ENCODE measurements around the gene VWA2.

VWA2 gene

DNA sequence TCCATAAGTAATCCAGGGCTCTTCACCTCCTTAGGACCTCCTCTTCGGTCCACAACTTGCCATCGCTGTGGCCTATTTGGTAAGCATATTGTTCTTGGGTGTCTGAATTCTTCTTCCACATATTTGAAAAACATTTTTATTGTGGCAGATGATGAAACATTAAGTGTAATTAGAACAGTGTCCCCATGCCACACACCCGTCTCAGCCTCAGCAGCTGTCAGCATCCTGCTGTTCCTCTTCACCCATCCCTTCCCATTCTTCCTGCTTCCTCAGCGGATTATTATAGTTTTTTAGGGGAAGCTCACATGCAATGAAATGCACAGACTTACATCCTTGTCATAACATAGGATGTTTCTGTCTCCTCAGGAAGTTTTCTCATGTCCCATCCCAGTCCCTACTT, 39.8 kb upstream of the VWA2 start:
- peaks cover 0 to 11% (median 0%) of the 10 kb centered on the region in 3 experiments for H3K27me3 ChIP-seq (ENCODE audit: control insufficient read depth in 3 of 3, insufficient read depth in 3 of 3, low read depth in 1 of 3, low read length in 3 of 3)
- H3K36me3 ChIP-seq (replicated peaks in 1 of 2; ENCODE audit: control insufficient read depth in 2 of 2, insufficient read depth in 2 of 2, low read length in 2 of 2), result no peaks in the 10 kb centered on the region
- no peak overlapping the region for H3K4me2 ChIP-seq (ENCODE audit: insufficient read depth, low read length, poor library complexity, severe bottlenecking)
- H2AFZ ChIP-seq (ENCODE audit: low read length), result no peak overlapping the region
- no peaks in the 10 kb centered on the region for H3K4me1 ChIP-seq (ENCODE audit: control insufficient read depth in 2 of 2, insufficient read depth in 1 of 2, low read depth in 1 of 2, low read length in 2 of 2)
- H3K9ac ChIP-seq (ENCODE audit: low read depth, low read length, poor library complexity), result no peak overlapping the region
- WGBS, 2 donors (ENCODE audit: extremely low coverage in 2 of 2, insufficient read length in 2 of 2, insufficient replicate concordance in 1 of 2), result no CpG with 5 or more reads among the region's 4 CpGs
- no peaks in the 10 kb centered on the region for H3K9me3 ChIP-seq (replicated peaks in 1 of 2; ENCODE audit: control insufficient read depth in 2 of 2, insufficient read depth in 1 of 2, low read depth in 1 of 2, low read length in 2 of 2)
- H3K14ac ChIP-seq (ENCODE audit: low read length), result no peak overlapping the region
- no peak overlapping the region for H3K4ac ChIP-seq (ENCODE audit: low read length)
- no peak overlapping the region for H2BK5ac ChIP-seq (ENCODE audit: low read length)
- H3K18ac ChIP-seq (ENCODE audit: low read length), result no peak overlapping the region
- H2BK12ac ChIP-seq (ENCODE audit: low read length), result no peak overlapping the region
- no peak overlapping the region for H2BK15ac ChIP-seq (ENCODE audit: low read length)
- H2AK5ac ChIP-seq (ENCODE audit: low read depth, low read length), result no peak overlapping the region
- H2BK120ac ChIP-seq (ENCODE audit: low read depth, low read length), result no peak overlapping the region
- no peak overlapping the region for H4K91ac ChIP-seq (ENCODE audit: low read depth, low read length, poor library complexity)
- DNase-seq (ENCODE audit: low spot score), result no peak
- H3K23ac ChIP-seq (ENCODE audit: low read depth, low read length, poor library complexity), result no peak overlapping the region
- H3K4me3 ChIP-seq (ENCODE audit: low read length in 2 of 2), result no peak overlapping the region
- H3K27ac ChIP-seq (replicated peaks; ENCODE audit: low read length), result no peak overlapping the region
- no peak overlapping the region for H4K8ac ChIP-seq (ENCODE audit: low read depth, low read length)
- no peaks in the 10 kb centered on the region for H3K79me1 ChIP-seq (ENCODE audit: low read depth, low read length)

DNA sequence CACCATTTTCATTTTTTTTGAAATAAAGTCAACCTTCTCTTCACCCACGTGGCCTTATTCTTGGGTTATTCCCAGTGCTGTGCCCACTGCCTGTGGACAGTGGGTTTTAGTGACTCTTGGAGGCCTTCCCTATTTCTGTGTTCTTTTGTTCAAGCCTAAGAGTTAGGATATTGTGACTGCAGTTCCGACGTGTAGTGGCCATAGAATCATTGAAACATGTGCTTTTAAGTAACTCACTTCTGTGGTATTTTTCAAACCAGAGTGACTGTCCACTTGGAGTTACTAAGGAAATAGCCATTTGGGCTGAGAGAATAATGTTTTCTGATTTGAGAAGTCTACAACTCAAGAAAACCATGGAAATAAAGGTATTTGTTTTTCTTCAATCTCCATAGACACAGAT, 36.2 kb upstream of the VWA2 start:
- Histone ChIP-seq H3K4me2 (ENCODE audit: insufficient read depth, low read length, poor library complexity, severe bottlenecking) (no peak overlapping the region), H3K79me1 (ENCODE audit: low read depth, low read length) (no peaks in the 10 kb centered on the region), H4K91ac (ENCODE audit: low read depth, low read length, poor library complexity) (no peak overlapping the region)

DNA sequence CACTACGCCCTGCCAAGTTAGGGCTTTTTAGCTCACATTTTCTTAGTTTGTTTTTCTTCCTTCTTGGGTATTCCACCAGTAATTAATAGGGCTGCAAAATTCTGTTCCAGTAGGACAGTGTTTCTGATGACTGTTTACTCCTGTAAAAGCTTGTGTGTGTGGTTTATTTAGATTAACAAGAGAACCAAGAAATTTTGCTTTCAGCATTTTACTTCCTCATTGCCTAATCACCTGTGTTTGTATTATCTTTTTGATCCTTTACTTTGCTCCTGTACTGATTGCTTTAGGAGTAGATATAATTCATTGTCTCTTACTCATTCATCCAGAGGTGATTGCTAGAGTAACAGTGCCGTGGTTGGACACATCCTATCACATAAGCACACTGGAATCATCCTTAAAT, 32.2 kb upstream of the VWA2 start:
- no peak overlapping the region for H4K91ac ChIP-seq (ENCODE audit: low read depth, low read length, poor library complexity)
- H3K23ac ChIP-seq (ENCODE audit: low read depth, low read length, poor library complexity), result no peak overlapping the region
- peaks cover 3 to 6% of the 10 kb centered on the region in 2 donors for H3K4me1 ChIP-seq (ENCODE audit: control insufficient read depth in 2 of 2, insufficient read depth in 1 of 2, low read depth in 1 of 2, low read length in 2 of 2)
- no peak overlapping the region for H2AK5ac ChIP-seq (ENCODE audit: low read depth, low read length)
- peaks cover 0 to 4% (median 0%) of the 10 kb centered on the region in 3 experiments for H3K27me3 ChIP-seq (ENCODE audit: control insufficient read depth in 3 of 3, insufficient read depth in 3 of 3, low read depth in 1 of 3, low read length in 3 of 3)
- no peaks in the 10 kb centered on the region for H3K9me3 ChIP-seq (replicated peaks in 1 of 2; ENCODE audit: control insufficient read depth in 2 of 2, insufficient read depth in 1 of 2, low read depth in 1 of 2, low read length in 2 of 2)
- H3K18ac ChIP-seq (ENCODE audit: low read length), result no peak overlapping the region
- H4K8ac ChIP-seq (ENCODE audit: low read depth, low read length), result no peak overlapping the region
- no peak overlapping the region for H3K4ac ChIP-seq (ENCODE audit: low read length)
- no peak overlapping the region for H2AFZ ChIP-seq (ENCODE audit: low read length)
- no peak overlapping the region for H3K9ac ChIP-seq (ENCODE audit: low read depth, low read length, poor library complexity)
- no peak overlapping the region for H3K4me3 ChIP-seq (ENCODE audit: low read length in 2 of 2)
- DNase-seq (ENCODE audit: low spot score), result no peak
- no peak overlapping the region for H2BK5ac ChIP-seq (ENCODE audit: low read length)
- no peaks in the 10 kb centered on the region for H3K79me1 ChIP-seq (ENCODE audit: low read depth, low read length)
- no peak overlapping the region for H3K14ac ChIP-seq (ENCODE audit: low read length)
- no peak overlapping the region for H2BK12ac ChIP-seq (ENCODE audit: low read length)
- no peaks in the 10 kb centered on the region for H3K36me3 ChIP-seq (replicated peaks in 1 of 2; ENCODE audit: control insufficient read depth in 2 of 2, insufficient read depth in 2 of 2, low read length in 2 of 2)
- H3K27ac ChIP-seq (replicated peaks; ENCODE audit: low read length), result no peak overlapping the region
- H2BK15ac ChIP-seq (ENCODE audit: low read length), result no peak overlapping the region
- no CpG with 5 or more reads among the region's 2 CpGs for WGBS, 2 donors (ENCODE audit: extremely low coverage in 2 of 2, insufficient read length in 2 of 2, insufficient replicate concordance in 1 of 2)
- H2BK120ac ChIP-seq (ENCODE audit: low read depth, low read length), result no peak overlapping the region
- H3K4me2 ChIP-seq (ENCODE audit: insufficient read depth, low read length, poor library complexity, severe bottlenecking), result no peak overlapping the region

More for the DNA sequence above, 36.2 kb upstream of the VWA2 start:
- H3K4me3 ChIP-seq (ENCODE audit: low read length in 2 of 2), result no peak overlapping the region
- WGBS, 2 donors (ENCODE audit: extremely low coverage in 2 of 2, insufficient read length in 2 of 2, insufficient replicate concordance in 1 of 2), result no CpG with 5 or more reads among the region's 3 CpGs
- H2BK5ac ChIP-seq (ENCODE audit: low read length), result no peak overlapping the region
- no peak overlapping the region for H3K23ac ChIP-seq (ENCODE audit: low read depth, low read length, poor library complexity)
- H3K18ac ChIP-seq (ENCODE audit: low read length), result no peak overlapping the region
- no peak overlapping the region for H3K9ac ChIP-seq (ENCODE audit: low read depth, low read length, poor library complexity)
- H3K36me3 ChIP-seq (replicated peaks in 1 of 2; ENCODE audit: control insufficient read depth in 2 of 2, insufficient read depth in 2 of 2, low read length in 2 of 2), result no peaks in the 10 kb centered on the region
- H3K27ac ChIP-seq (replicated peaks; ENCODE audit: low read length), result no peak overlapping the region
- no peak overlapping the region for H2AK5ac ChIP-seq (ENCODE audit: low read depth, low read length)
- no peak overlapping the region for H2AFZ ChIP-seq (ENCODE audit: low read length)
- H3K27me3 ChIP-seq (ENCODE audit: control insufficient read depth in 3 of 3, insufficient read depth in 3 of 3, low read depth in 1 of 3, low read length in 3 of 3), result peaks cover 0 to 11% (median 0%) of the 10 kb centered on the region in 3 experiments
- peaks cover 0 to 1% of the 10 kb centered on the region in 2 donors for H3K4me1 ChIP-seq (ENCODE audit: control insufficient read depth in 2 of 2, insufficient read depth in 1 of 2, low read depth in 1 of 2, low read length in 2 of 2)
- no peak for DNase-seq (ENCODE audit: low spot score)
- no peak overlapping the region for H3K4ac ChIP-seq (ENCODE audit: low read length)
- no peak overlapping the region for H2BK120ac ChIP-seq (ENCODE audit: low read depth, low read length)
- no peaks in the 10 kb centered on the region for H3K9me3 ChIP-seq (replicated peaks in 1 of 2; ENCODE audit: control insufficient read depth in 2 of 2, insufficient read depth in 1 of 2, low read depth in 1 of 2, low read length in 2 of 2)
- no peak overlapping the region for H2BK15ac ChIP-seq (ENCODE audit: low read length)
- H3K14ac ChIP-seq (ENCODE audit: low read length), result no peak overlapping the region
- no peak overlapping the region for H2BK12ac ChIP-seq (ENCODE audit: low read length)
- no peak overlapping the region for H4K8ac ChIP-seq (ENCODE audit: low read depth, low read length)

DNA sequence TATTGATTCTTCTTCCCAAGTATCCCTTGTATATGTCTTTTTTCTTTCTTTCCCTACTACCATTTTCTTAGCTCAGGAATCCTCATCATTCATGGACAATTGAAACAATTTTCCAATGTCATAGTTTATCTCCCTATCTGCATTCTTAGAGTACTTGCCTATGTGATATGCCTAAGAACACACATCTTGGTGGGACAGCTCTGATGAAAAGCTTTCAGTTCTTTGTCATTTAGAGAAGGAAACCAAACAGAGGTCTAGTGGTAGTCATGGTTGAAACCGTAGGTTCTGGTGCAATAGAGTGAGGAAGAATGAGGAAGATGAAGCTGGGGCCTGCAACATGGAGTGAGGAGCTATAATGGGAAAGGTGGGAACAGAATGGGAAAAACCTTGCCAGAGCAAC, 31.7 kb upstream of the VWA2 start:
- Histone ChIP-seq H2BK120ac (ENCODE audit: low read depth, low read length) (no peak overlapping the region), H3K27ac (replicated peaks; ENCODE audit: low read length) (no peak overlapping the region), H3K36me3 (replicated peaks in 1 of 2; ENCODE audit: control insufficient read depth in 2 of 2, insufficient read depth in 2 of 2, low read length in 2 of 2) (no peaks in the 10 kb centered on the region), H2BK12ac (ENCODE audit: low read length) (no peak overlapping the region), H2AK5ac (ENCODE audit: low read depth, low read length) (no peak overlapping the region), H3K27me3 (ENCODE audit: control insufficient read depth in 3 of 3, insufficient read depth in 3 of 3, low read depth in 1 of 3, low read length in 3 of 3) (peaks cover 0 to 3% (median 0%) of the 10 kb centered on the region in 3 experiments), H3K23ac (ENCODE audit: low read depth, low read length, poor library complexity) (no peak overlapping the region), H3K4me2 (ENCODE audit: insufficient read depth, low read length, poor library complexity, severe bottlenecking) (no peak overlapping the region), H2AFZ (ENCODE audit: low read length) (no peak overlapping the region), H3K18ac (ENCODE audit: low read length) (no peak overlapping the region), H3K4me1 (ENCODE audit: control insufficient read depth in 2 of 2, insufficient read depth in 1 of 2, low read depth in 1 of 2, low read length in 2 of 2) (peaks cover 3 to 6% of the 10 kb centered on the region in 2 donors), H3K4me3 (ENCODE audit: low read length in 2 of 2) (no peak overlapping the region), H3K9ac (ENCODE audit: low read depth, low read length, poor library complexity) (no peak overlapping the region), H4K8ac (ENCODE audit: low read depth, low read length) (no peak overlapping the region), H3K79me1 (ENCODE audit: low read depth, low read length) (no peaks in the 10 kb centered on the region), H4K91ac (ENCODE audit: low read depth, low read length, poor library complexity) (no peak overlapping the region), H2BK5ac (ENCODE audit: low read length) (no peak overlapping the region), H3K14ac (ENCODE audit: low read length) (no peak overlapping the region), H3K4ac (ENCODE audit: low read length) (no peak overlapping the region), H3K9me3 (replicated peaks in 1 of 2; ENCODE audit: control insufficient read depth in 2 of 2, insufficient read depth in 1 of 2, low read depth in 1 of 2, low read length in 2 of 2) (no peaks in the 10 kb centered on the region), H2BK15ac (ENCODE audit: low read length) (no peak overlapping the region)
- no peak for DNase-seq (ENCODE audit: low spot score)
- no CpG with 5 or more reads among the region's 1 CpG for WGBS, 2 donors (ENCODE audit: extremely low coverage in 2 of 2, insufficient read length in 2 of 2, insufficient replicate concordance in 1 of 2)
